Sciatic nerve (tissue), 2 donors: ENCODE results near the gene MCIDAS. TPM values are rescaled to one million over a fixed set of nuclear protein-coding genes. Genes with fewer than 3 reads are reported as not detected.

Experiments used
- ATAC-seq: fragments of 200-7000 bp; cut with Tn5 transposase; one replicate; pipeline ENCODE4 v1.9.1; 2020; ENCODE audit warnings: mild to moderate bottlenecking, moderate library complexity
- DNase-seq: peaks from one replicate; pipeline ENCODE4 v3.0.0-alpha.2; 2020; ENCODE audit warnings: low spot score
- intact Hi-C: fragments of 100-400 bp; cut with DNase I; formaldehyde crosslinking; loops from one replicate; pipeline ENCODE4 v1.14.2; 2022
- total RNA-seq: library from RNA; stranded (reverse); fragmentation: NEBNext Ultra II Directional; extraction: Animal tissue kit (Norgen Biotek cat#: 25700); gene quantifications from one replicate; pipeline ENCODE4 v1.2.1, GENCODE V29; 2021
- donor health status: DM: no; HTN: no; CAD: no.
- donor health status: DM: no; HTN: no; CAD: no.

Gene MCIDAS
- total RNA-seq, 1 donor from 2014 or later, result not detected

DNA sequence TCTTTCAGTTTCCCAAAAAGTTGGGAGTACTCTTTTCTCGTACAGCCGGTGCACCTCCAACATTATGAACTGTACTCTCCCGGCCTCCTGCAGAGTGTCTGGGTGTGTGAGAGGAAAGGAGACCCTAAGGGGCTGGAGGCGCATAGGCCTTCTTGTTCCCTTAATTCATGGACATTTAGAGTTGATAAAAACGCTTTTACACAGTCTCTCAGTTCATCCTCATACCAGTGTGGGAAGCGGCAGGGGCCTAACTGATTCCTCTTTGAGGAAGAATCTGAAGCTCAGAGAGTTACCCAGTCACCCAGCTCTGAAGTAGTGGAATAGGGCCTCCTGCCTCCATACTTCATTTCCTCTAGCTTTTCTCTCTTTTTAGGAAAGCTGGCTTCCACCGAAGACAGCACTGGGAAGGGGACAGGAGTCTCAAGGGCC, 3.3 kb downstream of the MCIDAS start:
- ATAC-seq, result no peak
- DNase-seq, result no peak
- intact Hi-C loops, result loop anchor here (10.0 kb wide), 1 partner anchor 49 kb away; the partner anchor contains the start of gene CDC20B

DNA sequence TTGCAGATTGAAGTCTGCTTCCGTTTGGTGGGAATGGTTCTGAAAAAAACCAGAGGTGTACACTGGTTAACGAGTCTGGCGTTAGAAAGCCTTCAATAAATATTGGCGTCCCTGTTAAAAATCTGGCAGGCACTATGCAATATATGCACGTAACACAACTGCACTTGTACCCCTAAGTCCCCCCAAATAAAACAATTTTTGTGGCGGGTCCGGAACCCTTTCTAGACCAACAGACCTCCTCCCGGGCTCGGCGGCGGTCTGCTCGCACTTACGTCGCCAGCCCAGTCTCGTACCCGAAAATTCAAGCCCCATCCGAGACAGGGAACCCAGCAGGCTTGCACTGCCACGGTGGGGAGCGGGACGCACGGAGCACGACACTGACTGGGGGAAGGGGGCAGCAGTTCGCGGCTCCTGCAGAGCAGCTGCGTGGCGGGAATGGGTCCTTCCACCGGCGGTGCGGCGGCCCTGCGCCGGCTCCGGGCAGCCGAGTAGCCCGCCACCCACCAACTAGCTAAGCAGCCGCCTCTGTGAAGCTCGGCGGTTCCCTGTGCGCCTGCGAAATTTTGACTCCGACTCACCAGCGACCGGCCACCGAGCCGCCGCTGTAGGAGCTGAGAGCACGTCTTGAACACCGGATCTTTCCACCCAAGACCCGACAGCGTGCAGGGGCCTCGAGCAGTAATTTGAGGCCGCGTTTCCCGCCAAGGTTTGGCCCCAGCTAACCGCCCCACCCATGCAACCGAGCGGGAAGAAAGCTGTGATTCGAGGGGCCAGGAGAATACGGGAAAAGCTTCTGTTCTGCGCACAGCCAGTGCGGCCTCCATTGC, 3.9 kb downstream of the MCIDAS start:
- DNase-seq (no peak), ATAC-seq (no peak)
- intact Hi-C loops, result loop anchor here (10.0 kb wide), 1 partner anchor 48 kb away; the partner anchor contains the start of gene CDC20B

DNA sequence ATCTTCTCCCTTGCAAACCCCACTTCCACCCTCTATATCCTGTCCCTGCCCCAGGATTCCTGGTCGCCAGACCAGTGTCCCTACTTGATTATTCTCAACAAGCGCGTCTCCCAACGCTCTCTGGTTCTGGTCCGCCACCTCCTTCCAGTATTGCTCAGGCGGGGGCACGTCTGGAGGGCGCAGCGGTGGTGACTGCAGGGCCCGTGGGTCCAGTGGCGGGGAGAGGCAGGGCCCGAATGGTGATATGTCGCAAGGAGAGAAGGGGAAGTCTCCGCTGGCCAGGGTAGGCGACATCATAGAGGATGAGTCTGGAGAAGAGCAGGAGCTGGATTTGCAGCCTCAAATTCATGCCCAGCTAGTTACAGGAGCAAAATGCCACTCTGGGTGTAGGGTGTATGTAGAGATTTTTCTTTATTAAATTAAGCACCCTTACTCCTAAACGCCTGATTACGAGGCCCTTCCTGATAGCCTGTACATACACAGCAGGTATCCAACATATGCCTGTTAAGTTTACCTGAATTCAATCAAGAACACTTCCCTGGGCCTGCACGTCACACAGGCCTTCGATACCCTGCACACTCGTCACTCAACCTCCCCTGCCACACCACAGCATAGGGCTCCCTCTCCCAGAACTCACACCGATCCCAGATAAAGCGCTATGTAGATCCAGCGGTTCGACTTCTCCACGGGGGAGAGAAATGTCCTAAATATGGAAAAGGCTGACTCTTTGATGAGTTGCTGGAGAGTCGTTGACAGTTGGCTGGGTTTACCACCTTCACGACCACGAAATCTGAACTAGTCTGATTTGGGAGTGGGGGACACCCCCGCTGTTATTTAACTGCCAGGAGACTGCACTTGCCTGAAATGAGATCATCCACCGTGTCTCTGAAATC, 4.8 kb downstream of the MCIDAS start:
- intact Hi-C loops, result loop anchor here (10.0 kb wide), 1 partner anchor 48 kb away; the partner anchor contains the start of gene CDC20B
- no peak for ATAC-seq
- no peak for DNase-seq

DNA sequence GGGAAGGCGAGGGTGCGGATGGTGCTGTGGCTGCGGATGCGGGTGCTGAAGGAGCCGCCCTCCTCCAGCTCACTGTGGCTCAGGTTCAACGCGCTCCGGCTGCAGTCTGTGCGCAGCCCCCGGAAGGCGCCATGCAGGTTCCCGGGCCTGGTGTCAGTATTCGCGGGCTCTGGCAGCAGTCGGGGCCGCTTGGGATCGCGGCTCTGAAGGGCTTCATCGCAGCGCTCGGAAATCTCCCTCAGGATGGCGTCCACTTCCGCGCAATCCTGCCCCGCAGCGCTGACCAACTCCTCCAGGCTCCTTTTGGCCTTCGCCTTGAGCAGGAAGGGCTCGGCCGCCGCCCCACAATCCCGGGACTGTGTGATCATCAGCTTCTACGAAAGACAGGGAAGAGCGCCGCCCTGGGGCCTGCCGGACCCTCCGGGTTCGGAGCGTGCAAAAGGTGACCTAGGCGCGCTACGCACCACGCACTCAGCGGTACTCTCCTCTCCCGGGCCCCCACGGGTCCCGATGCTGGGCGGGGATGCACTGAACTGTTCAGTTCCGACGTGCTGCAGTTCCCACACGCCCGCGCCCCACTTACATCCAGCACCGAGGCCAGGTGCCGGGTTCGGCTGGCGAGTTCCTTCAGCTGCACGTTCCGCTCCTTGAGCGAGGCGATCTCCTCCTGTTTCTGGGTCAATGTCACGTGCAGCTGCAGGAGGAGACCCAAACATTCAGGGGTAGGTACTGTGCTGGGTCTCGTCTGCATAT, 6.5 kb downstream of the MCIDAS start:
- no peak for DNase-seq
- intact Hi-C loops, result loop anchor here (10.0 kb wide), 1 partner anchor 46 kb away; the partner anchor contains the start of gene CDC20B
- ATAC-seq, result peak; percentile 47

DNA sequence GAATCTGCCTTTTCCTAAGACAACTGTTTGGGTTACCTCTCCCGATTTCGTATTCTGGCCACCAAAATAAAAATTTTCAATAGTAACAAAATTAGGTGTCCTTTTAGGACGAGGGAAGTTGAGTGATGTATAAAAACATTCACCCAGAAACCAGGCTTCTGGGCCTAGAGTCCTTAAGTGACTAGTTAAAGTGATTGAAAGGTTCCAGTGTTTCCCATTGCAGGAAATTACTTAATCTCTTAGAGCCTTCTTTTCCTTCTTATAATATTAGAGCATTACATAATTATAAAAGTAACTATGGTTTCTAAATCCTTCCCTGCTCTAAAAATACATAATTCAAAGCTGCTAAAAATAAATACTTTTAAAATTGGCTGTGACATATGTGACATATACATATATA, 7.3 kb downstream of the MCIDAS start:
- DNase-seq (no peak), ATAC-seq (no peak)
- intact Hi-C loops, result loop anchor here (10.0 kb wide), 1 partner anchor 45 kb away; the partner anchor contains the start of gene CDC20B

DNA sequence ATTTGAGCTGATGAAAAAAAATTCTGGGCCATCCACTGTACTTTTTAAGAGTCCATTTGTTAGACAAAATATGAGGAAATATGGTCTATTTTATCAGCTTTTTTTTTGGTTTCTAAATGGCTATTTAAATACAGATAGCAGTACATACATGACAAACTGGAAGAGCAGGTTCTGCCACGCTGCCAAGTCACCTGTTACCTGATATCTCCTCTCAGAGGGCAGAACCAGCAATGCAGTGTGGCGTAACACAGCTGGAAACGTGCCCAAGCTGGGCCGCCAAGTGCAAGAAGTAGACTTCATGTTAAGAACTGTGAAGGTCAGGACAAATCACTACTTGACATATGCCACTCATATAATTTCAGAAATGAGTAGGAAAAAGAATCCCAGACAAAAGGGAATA, 8.1 kb downstream of the MCIDAS start:
- ATAC-seq (no peak), DNase-seq (no peak)
- intact Hi-C loops, result no loop called here

DNA sequence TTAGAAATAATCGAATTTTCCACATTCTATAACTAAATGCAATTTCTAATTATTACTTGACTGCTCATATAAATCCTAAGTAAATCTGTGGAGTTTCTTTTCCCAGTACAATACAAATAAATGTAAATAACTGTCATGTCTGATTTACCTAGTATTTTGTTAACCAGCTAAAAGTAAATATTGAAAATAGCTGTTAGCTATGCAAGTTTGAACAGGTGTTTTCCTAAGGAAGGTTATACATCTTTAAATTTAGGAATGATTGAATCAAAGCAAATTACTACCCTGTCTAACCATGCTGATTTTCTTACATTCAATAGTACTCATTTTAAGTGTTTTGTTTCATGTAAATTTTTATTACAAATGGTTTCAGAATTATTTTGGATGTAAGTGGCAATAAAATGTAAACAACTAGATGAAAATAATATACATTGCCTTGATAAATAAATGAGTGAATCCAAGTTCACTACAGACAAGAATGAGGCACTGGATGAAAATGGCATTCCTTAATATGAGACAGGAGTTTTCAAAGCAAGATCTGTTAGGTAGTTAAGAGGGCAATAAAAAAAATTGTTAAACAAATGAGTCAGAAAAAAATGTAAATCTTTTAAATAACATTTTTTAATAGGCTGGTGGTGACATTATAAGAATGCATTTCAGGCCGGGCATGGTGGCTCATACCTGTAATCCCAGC, 15.8 kb downstream of the MCIDAS start:
- ATAC-seq (no peak), DNase-seq (no peak)
- intact Hi-C loops, result no loop called here

DNA sequence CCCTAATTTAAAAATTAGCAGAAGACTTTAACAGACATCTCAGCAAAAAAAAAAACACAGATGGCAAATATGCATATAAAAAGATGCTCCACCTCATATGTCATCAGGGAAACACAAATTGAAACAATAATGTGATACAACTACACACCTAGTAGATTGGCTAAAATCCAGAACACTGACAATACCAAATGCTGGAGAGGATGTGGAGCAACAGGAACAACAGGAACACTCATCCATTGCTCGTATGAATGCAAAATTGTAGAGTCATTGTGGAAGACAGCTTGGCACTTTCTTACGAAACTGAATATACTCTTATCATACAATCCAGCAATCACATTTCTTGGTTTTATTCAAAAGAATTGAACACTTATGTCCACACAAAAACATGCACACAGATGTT, 22.1 kb downstream of the MCIDAS start:
- DNase-seq (no peak), ATAC-seq (no peak)
- intact Hi-C loops, result no loop called here

DNA sequence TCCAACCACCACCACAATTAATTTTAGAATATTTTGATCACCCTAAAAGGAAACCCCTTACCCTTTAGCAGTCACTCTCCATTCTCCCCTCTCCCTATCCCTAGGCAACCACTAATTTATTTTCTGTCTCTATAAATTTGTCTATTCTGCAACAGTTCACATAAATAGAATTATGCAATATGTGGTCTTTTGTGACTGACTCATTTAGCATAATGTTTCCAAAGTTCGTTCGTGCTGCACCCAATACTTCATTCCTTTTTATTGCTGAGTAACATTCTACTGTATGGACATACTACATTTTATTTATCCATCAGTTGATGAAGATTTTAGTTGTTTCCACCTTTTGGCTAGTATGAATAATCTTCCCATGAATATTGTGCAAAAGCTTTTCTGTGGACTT, 36.0 kb downstream of the MCIDAS start:
- intact Hi-C loops, result no loop called here
- DNase-seq (no peak), ATAC-seq (no peak)

DNA sequence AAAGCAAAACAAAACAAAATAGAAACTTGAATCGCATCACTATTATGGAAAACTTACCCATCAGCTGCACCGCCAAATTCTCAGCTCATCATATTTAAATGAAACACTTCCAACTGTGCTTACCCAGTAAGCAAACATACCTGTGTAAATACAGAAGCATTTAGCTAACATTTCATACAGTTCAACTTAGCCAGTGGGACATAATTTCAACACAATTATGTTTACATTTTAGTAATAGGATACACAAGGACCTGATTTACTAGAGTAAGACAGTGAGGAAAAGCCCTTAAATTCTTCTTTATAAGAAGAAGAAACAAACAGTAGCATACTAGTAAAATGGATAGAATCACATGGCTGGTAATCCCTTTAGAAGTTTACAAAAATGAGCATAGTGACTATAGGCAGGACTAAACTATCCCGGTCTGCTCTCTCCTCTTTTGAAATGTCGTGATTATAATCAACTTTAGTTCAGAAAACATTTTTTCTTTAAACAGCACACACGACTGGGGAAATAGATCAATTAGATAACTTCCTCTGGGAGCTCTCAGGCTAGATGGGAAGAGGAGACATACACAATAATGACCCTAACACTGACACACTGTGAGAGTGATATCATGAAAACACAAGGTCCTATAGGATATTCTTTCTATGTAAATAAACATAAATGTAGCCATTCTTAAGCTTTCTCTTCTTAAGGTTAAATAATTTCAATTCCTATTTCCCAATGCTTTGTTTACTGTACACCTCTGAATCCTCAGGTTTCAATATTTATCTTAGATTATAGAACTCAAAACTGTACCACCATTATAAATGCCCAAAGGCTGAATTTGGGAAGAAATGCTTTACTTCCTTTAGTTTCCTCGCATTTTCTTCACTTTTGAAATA, 38.2 kb downstream of the MCIDAS start:
- ATAC-seq (no peak), DNase-seq (no peak)
- intact Hi-C loops, result no loop called here

DNA sequence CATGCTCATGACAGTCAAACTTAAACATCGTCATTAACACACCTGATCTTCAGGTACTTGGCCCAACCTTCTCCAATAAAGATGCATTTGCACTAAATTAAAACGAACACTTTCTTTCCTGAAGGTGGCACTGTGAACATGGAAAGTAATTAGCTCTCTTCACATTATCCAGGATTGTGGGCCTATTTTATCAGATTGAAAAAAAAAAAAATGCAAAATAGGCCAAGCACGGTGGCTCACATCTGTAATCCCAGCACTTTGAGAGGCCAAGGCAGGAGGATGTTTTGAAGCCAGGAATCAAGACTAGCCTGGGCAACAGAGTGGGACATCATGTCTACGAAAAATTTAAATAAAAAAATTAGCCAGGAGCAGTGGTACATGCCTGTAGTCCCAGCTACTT, 39.7 kb downstream of the MCIDAS start:
- no peak for ATAC-seq
- intact Hi-C loops, result no loop called here
- DNase-seq, result no peak

DNA sequence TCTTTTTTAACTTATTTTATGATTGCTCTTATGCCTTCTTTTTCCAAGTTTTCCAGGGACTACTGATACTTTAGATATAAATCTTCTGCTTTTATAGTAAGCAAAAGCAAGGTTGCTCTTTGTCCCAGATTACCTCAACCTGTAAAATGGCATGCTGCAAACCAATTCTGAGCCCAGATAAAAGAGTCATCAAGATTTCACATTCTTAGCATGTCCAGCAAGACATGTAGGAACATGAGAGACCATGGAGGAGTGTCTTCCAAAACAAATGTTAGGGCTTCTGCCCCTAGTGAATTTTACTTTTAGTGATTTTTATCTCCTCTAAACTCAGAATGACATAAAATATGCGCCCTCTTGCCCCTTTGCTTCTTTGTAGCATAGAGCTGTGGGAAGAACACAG, 47.1 kb downstream of the MCIDAS start:
- intact Hi-C loops, result no loop called here
- ATAC-seq, result no peak
- no peak for DNase-seq

DNA sequence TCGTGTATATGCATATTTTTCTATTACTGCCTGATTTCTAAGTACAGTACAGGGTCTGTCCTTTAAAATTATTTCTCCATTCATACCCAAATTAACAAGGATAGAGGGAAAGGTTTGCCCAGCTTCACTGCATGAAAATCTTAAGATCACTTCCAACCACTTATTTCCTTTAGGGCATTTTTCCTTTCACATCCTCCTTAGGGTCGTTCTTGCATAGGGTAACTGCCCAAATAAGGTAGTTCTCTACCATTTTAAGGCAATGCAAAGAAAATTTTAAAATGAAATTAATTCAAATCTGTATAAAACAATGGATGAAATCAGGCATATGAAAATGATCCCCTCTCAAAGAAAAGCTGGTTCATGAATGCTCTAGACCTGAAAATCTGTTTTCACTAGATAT, 50.0 kb downstream of the MCIDAS start:
- intact Hi-C loops, result loop anchor here (10.0 kb wide), 1 partner anchor 48 kb away; the partner anchor contains the start of gene MCIDAS
- DNase-seq (no peak), ATAC-seq (no peak)

DNA sequence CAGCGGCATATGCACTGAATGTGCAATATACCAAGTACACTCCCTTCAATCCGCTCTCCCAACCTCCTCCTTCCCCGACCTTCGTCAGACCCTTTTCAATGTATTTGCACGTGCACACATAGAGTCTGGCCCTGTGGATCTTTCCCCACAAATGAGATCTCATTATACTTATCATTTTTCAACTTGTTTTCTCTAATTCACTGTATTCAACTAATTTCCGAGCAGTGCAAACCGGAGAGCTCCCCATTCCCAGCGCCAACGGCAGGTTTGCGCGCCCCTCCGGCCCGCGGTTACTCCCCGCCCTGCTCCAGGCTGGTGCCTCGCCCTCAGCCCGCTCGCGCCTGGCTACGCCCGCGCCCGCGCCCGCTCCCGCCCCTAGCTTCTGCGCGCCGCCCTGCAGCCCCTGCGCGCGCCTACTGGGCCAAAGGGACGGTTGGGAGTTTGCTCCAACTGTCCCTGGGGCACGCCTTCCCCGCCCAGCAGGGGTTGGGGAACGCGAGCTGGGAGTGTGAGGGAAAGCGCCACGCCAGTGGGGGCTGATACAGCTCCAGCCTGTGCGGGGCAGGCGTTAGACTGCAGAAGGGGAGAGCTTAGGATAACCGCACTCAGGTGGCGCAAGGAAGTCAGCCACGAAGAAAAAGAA, 50.8 kb downstream of the MCIDAS start:
- intact Hi-C loops, result loop anchor here (10.0 kb wide), 1 partner anchor 49 kb away; the partner anchor contains the start of gene MCIDAS
- DNase-seq, result peak; percentile 62
- ATAC-seq, result peak; percentile 40

DNA sequence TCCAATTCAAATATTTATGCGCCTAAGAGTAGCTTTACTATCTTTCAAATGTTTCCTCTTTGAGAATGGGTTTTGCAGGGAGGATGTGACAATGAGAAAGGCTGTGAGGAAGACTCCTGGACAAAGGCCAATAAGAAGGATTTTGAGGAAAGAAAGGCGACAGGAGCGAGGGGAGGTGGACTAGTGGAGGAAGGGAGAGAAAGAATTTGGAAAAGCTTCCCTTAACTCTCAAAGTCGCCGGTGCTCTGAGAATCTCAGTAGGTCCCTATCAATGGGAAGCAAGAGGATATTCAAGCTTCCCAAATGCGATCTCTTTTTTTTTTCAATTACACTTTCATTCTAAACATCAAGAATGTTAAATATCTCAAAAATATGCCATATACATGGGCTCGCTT, 51.3 kb downstream of the MCIDAS start:
- no peak for DNase-seq
- ATAC-seq, result no peak
- intact Hi-C loops, result loop anchor here (10.0 kb wide), 1 partner anchor 49 kb away; the partner anchor contains the start of gene MCIDAS

DNA sequence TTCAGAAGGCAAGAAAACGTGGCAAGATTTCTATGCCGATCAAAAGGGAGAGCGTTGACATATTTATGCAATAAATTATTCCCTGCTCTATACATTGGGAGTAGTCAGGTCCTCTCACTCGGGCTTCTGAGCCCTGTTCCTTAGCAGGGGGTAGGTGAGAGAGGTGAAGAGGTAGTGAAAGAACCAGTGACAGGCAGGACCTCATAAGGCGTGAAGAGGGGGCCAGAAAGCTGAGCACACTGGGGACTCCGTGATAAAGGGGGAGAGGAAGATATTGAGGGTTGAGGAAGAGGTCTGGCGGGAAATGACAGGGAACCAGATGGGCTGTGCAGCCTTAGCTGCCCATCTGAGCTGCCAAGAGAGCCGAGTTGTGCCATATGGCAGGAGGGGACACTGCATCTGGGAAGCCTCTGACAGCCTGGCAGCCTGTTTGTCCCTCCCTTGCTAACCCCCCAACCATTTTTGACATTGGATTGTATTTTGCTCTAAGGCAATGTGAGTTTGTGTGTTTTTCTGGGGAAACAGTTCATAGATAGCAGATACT, 53.4 kb downstream of the MCIDAS start:
- ATAC-seq, result no peak
- DNase-seq, result no peak
- intact Hi-C loops, result loop anchor here (10.0 kb wide), 1 partner anchor 51 kb away; the partner anchor contains the start of gene MCIDAS
